Ascending aorta (tissue), 2 donors: Measurements from ENCODE around the gene AOC1. TPM values are rescaled to one million over a fixed set of nuclear protein-coding genes. Genes with fewer than 3 reads are reported as not detected.

Experiments used
- DNase-seq, 2 donors: peaks; one replicate each; pipeline ENCODE4 v3.0.0-alpha.2; 2019; ENCODE audit warnings: low spot score in 2 of 2
- H3K27ac ChIP-seq, 2 donors: fragments of 200-600 bp; sonication (generic); one replicate each; pipeline ENCODE4 v1.5.1; 2016 to 2017; ENCODE audit warnings: mild to moderate bottlenecking in 1 of 2
- H3K27me3 ChIP-seq: fragments of 200-600 bp; sonication (generic); one replicate; pipeline ENCODE4 v1.5.1; 2017
- H3K36me3 ChIP-seq, 2 donors: fragments of 200-600 bp; sonication (generic); one replicate each; pipeline ENCODE4 v1.5.1; 2016
- H3K4me1 ChIP-seq, 2 donors: fragments of 200-600 bp; sonication (generic); one replicate each; pipeline ENCODE4 v1.5.1; 2016 to 2017; ENCODE audit warnings: mild to moderate bottlenecking in 1 of 2
- H3K4me3 ChIP-seq, 2 donors: fragments of 200-600 bp; sonication (generic); one replicate each; pipeline ENCODE4 v1.5.1; 2016 to 2017; ENCODE audit warnings: mild to moderate bottlenecking in 1 of 2
- H3K9me3 ChIP-seq, 2 donors: fragments of 200-600 bp; sonication (generic); one replicate each; pipeline ENCODE4 v1.5.1; 2016
- CTCF ChIP-seq, 3 experiments: fragments of 200-600 bp in 2 of 3; fragments of 450-650 bp in 1 of 3; sonication (generic) in 2 of 3; IDR thresholded peaks; one replicate each; pipeline ENCODE4 v1.5.1; 2016 to 2019; ENCODE audit warnings: antibody characterized with exemption in 3 of 3, mild to moderate bottlenecking in 1 of 3, moderate library complexity in 1 of 3
- intact Hi-C: fragments of 100-400 bp; cut with DNase I; formaldehyde crosslinking; loops from one replicate; pipeline ENCODE4 v1.15.1; 2023
- total RNA-seq: library from RNA; depleted of rRNA; stranded (reverse); fragments of >200 nt; gene quantifications from one replicate; pipeline ENCODE4 v1.1.0, GENCODE V29; 2016

The AOC1 gene
- total RNA-seq, 1 donor from 2014 or later, result 0.75 TPM

- no peak overlapping the region for H3K27ac ChIP-seq
- DNase-seq, result no peak
- H3K36me3 ChIP-seq, result no peaks in the 10 kb centered on the region
- no peaks in the 10 kb centered on the region for H3K4me1 ChIP-seq
- H3K9me3 ChIP-seq, result no peaks in the 10 kb centered on the region
- intact Hi-C loops, result no loop called here
- TF ChIP-seq CTCF (IDR thresholded peaks at IDR 0.05), result no peak
- no peaks in the 10 kb centered on the region for H3K27me3 ChIP-seq
- no peak overlapping the region for H3K4me3 ChIP-seq
These were observed 29.3 kb upstream of the AOC1 start for GRCh38 chr7:150823043-150823442.

DNA sequence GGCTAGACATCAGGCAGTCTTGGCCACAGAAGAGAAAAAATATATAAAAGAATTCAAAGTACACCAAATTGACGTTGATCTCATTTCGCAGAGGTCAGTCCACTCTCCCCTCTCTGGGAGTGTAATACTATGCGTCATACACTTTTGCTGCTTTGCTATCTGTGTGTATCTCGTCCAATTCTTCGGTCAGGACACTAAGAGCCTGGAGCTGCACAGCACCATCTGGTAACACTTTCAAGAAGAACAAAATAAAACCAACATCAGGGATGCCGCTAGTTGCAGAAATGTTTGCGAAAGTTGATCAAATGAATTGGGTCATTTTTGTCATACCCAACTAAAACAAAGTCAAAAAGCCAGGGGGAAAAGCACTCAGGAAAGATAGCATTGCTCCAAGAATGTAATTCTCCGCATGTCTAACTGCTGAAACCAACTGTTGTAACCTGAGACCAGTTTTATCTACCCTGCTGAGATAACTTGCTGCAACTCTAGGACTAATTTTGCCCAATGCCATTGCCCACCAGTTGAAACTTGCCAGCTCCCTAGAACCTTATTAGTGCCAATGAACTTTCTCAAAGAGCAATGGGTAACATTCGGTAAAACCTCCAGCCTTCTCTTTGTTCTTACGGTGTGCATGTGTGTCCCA lies 28.7 kb upstream of the AOC1 start:
- Histone ChIP-seq H3K36me3 (no peaks in the 10 kb centered on the region), H3K9me3 (no peaks in the 10 kb centered on the region), H3K27me3 (no peaks in the 10 kb centered on the region), H3K27ac (no peak overlapping the region), H3K4me3 (no peak overlapping the region), H3K4me1 (no peaks in the 10 kb centered on the region)
- intact Hi-C loops, result no loop called here
- TF ChIP-seq CTCF (IDR thresholded peaks at IDR 0.05), result no peak
- DNase-seq, result no peak

- intact Hi-C loops, result no loop called here
- H3K4me3 ChIP-seq, result no peak overlapping the region
- no peak for TF ChIP-seq CTCF (IDR thresholded peaks at IDR 0.05)
- DNase-seq, result no peak
- no peaks in the 10 kb centered on the region for H3K4me1 ChIP-seq
- no peaks in the 10 kb centered on the region for H3K36me3 ChIP-seq
- no peaks in the 10 kb centered on the region for H3K27me3 ChIP-seq
- H3K9me3 ChIP-seq, result no peaks in the 10 kb centered on the region
- H3K27ac ChIP-seq, result no peak overlapping the region
These were observed 27.7 kb upstream of the AOC1 start for GRCh38 chr7:150824379-150825177.

GRCh38 chr7:150826061-150826849 lies 26.1 kb upstream of the AOC1 start:
- H3K27me3 ChIP-seq, result no peaks in the 10 kb centered on the region
- DNase-seq, result no peak
- no peaks in the 10 kb centered on the region for H3K4me1 ChIP-seq
- H3K27ac ChIP-seq, result no peak overlapping the region
- no peaks in the 10 kb centered on the region for H3K36me3 ChIP-seq
- H3K4me3 ChIP-seq, result no peak overlapping the region
- H3K9me3 ChIP-seq, result no peaks in the 10 kb centered on the region
- TF ChIP-seq CTCF (IDR thresholded peaks at IDR 0.05), result no peak
- intact Hi-C loops, result no loop called here

- no peak for DNase-seq
- Histone ChIP-seq H3K36me3 (no peaks in the 10 kb centered on the region), H3K4me1 (no peaks in the 10 kb centered on the region), H3K4me3 (no peak overlapping the region), H3K27me3 (no peaks in the 10 kb centered on the region), H3K9me3 (no peaks in the 10 kb centered on the region), H3K27ac (no peak overlapping the region)
- TF ChIP-seq CTCF (IDR thresholded peaks at IDR 0.05), result no peak
- intact Hi-C loops, result no loop called here
These were observed 23.9 kb upstream of the AOC1 start for GRCh38 chr7:150828384-150828783.
